Activated T-cell treated with anti-CD3 and anti-CD28 coated beads for 48 hours (primary cell): ENCODE data around the gene SLC25A26.

Source experiments
- DNase-seq: peaks from one replicate; pipeline ENCODE4 v3.0.0-alpha.2; 2020; ENCODE audit warnings: low read depth

The SLC25A26 gene

GRCh38 chr3:66322436-66322835 is 101.6 kb downstream of the SLC25A26 start:
- no peak for DNase-seq

DNA sequence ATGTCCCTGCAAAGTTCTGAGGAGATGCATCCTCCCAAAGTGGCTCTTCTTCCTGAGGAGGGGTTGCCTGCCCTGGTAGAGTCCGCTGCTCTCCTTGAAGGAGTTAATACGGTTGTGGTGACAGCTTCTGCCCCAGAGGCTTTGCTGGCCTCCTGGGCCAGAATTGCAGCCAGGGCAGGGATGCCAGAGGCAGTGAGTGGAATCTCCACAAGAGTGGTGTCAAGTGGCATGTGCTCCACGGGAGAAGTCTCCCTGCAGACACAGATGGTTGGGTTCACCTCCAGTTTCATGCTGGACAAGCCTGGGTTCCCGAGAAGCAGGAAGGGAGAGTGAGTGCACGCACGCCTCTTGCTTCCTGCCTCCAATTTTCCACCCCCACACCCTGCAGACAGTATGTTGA is 105.5 kb downstream of the SLC25A26 start:
- no peak for DNase-seq

- no peak for DNase-seq
Measured at GRCh38 chr3:66335671-66336070, 114.9 kb downstream of the SLC25A26 start.

- no peak for DNase-seq
Measured at GRCh38 chr3:66336333-66336766, 115.5 kb downstream of the SLC25A26 start.

DNA sequence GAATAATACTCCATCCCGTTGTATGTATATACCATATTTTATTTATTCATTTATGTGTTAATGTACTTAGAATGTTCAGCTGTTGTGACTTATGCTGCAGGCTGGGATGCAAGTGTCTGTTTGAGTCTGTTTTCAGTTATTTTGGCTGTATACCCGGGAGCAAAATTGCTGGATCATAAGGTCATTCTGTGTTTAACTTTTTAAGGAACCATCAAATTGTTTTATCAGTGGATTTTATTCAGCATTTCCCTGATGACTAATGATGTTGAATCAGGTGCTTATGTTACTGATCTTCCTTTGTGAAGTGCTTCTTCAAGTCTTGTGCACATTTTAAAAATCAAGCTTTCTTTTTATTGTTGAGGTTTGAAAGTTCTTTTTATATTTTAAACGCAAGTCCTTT is 118.1 kb downstream of the SLC25A26 start:
- no peak for DNase-seq

GRCh38 chr3:66342717-66343356 is 122.0 kb downstream of the SLC25A26 start:
- DNase-seq, result no peak

- no peak for DNase-seq
Measured at GRCh38 chr3:66344391-66344811, 123.6 kb downstream of the SLC25A26 start.

- no peak for DNase-seq
Measured at GRCh38 chr3:66344848-66345578, 124.2 kb downstream of the SLC25A26 start.

DNA sequence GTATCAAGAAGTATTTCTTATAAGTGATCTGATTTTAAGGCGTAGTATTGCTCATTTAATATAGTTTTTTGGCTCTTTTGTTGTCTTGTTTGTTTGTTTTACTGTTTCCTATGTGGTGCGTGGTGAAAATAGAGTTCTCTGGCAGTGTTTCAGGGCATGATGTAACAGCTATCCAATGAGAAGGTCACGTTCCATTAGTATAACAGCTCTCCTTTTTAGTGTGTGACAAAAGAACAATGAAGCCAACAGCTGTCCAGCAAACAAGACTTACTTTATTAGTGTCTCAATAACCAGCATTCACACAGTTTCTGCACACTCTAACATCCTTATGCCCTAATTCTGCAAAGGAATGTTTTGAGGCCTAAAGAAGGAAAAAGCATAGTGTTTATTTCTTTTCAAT is 127.9 kb downstream of the SLC25A26 start:
- DNase-seq, result no peak

- DNase-seq, result no peak
Measured at GRCh38 chr3:66350601-66351000, 129.8 kb downstream of the SLC25A26 start.

DNA sequence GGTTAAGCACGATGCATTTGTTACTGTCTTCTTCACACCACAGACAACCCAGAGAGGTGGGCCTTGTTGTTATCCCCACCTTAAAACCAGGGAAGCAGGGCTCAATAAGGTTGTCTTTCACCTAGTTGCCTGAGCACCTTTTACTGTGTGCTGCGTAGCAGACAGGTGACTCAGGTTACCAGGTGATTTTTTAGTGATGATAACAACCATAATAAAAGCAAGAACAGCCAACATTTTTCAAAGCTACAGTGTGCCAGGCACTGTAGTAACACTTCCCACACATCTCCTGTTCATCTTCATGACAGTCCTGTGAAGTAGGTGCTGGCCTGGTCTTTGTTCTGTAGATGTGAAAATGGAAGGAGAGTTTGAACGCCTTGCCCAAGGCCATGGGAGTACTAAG is 132.2 kb downstream of the SLC25A26 start:
- DNase-seq, result no peak

GRCh38 chr3:66353530-66353929 is 132.7 kb downstream of the SLC25A26 start:
- DNase-seq, result no peak

DNA sequence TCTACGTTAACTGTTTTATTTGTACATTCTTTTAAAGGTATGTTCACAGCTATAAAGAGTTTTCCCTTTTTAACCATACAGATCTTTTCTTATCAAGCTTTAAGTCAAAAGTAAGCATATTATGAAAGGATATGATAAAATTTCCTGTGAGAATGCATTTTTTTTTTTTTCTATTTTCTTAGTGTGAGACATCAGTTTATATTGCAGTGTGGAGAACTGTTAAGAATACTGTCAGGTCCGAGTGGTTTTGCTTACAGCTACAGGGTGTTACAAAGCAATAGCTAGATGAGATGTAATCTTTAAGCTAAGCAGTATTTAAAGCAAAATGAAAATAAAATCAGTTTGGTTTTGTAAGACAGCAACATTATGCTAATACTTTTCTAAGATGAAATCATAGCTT is 133.2 kb downstream of the SLC25A26 start:
- no peak for DNase-seq

DNA sequence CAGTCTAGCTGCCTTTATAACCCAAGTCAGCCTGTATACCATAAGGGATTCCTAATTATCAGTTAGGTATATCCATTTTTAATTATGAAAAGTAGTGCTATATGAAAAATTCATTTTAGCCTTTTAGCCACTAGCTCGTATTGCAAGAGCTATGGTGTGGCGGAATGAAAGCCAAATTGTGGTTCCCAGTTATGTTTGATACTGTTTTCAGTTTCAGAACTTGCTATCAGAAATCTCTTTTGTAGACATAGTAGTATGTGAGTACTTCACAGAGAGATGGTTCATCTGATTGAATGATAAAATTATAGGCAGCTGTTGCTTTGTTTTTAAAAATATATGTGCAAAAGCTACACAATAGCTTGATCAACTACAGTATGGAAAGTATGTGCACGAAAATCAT is 134.6 kb downstream of the SLC25A26 start:
- DNase-seq, result no peak

DNA sequence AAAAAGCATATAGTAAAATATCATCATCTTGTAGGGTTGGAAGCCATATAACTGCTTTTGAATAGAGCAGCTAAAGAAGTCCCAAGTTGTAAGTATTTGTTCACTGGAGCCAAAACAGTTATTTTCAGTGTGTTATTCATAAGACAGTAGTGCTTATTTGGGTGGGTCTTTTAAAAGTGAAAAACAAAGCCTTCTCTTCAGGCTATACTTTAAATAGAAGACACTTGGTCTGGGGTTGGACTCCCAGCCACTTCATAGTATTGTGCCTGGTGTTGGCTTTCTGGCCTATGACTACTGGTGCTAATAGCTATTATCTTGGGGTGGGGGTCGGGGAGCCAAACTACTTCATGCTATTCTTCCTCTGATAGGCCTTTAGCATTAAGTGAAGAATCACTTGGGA is 135.2 kb downstream of the SLC25A26 start:
- no peak for DNase-seq

DNA sequence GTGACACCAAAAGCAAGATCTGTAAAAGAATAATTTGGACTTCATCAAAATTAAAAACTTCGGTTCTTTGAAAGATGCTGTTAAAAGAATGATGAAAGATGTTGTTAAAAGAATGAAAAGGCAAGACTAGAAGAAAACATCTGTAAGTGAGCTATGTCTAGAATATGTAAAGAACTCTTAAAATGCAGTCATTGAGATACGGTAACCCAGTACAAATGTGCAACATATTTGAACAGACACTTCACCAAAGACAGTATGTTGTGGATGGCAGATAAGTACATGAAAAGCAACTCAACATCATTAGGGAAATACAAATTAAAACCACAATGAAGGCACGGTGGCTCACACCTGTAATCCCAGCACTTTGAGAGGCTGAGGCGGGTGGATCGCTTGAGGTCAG is 140.6 kb downstream of the SLC25A26 start:
- DNase-seq, result no peak

DNA sequence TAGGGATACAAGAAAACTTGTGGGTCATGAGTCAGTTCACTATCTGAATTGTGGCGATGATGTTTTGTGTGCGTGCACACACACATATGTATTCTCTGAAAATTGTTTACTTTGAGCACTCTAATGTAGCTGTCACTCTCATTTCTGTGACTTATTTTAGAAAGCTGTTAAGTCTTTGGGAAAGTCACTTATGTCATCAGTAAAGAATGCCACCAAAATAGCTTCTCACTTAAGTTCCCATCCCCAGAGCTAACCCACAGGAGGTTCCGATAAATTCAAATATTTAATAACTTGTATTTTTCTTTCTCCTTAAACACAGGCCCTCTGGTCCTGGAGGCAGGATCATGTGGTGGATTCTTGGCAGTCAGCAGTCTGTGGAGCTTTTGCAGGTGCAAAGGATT is 141.7 kb downstream of the SLC25A26 start:
- no peak for DNase-seq

GRCh38 chr3:66363148-66363547 is 142.3 kb downstream of the SLC25A26 start:
- no peak for DNase-seq

DNA sequence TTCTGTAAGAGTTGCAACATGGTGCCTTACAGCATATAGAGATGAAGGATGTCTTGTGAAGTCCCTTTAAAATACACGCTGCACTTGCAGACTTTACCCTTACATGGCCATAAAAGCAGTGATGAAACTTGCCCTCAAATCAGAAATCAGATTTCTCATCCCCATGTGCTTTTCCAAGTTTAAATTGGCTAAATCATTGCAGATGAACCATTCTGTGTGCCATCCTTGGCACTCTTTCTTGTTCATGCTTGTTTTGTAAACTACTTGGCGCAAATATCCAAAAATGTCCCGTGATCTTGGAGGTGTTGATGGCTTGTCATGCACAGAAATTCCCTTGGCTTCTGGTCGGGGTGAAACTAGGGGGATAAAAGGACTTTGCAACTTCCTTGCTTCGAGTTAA is 144.3 kb downstream of the SLC25A26 start:
- DNase-seq, result no peak

DNA sequence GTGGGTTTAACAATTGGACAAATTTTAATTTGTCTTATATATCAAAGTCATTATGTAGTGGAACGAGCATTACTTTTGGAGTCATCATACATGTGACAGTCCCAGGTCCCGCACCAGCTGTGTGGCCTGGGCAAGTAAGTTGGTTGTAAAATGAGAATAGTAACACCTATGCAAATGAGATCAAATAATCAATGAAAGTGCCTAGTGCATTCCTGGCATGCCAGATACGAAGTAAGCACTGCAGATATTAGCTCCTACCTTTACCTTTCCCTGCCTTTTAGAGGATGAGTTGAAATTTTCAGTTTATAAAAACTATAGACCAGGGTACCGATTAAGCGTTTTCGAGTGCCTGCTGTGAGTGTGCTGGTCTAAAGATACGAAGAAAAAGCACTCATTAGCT is 145.9 kb downstream of the SLC25A26 start:
- no peak for DNase-seq

DNA sequence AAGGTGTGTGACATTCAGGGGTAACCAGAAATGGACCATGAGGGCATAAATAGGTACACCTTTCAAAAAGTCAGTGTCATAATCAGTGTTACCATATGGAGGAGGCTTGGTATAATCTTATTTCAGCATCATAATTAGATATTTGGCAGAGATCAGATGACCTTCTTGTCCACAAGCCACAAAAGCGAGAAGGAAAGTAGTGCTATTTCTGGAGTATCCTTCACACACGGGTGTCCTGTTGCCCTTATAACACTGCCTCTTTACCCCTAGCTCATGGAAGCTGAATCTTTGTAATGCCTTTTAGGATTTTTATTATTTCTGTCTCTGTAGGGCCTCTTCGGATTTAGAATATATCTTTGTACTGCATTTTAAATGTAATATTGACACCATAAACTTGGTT is 147.2 kb downstream of the SLC25A26 start:
- DNase-seq, result no peak

DNA sequence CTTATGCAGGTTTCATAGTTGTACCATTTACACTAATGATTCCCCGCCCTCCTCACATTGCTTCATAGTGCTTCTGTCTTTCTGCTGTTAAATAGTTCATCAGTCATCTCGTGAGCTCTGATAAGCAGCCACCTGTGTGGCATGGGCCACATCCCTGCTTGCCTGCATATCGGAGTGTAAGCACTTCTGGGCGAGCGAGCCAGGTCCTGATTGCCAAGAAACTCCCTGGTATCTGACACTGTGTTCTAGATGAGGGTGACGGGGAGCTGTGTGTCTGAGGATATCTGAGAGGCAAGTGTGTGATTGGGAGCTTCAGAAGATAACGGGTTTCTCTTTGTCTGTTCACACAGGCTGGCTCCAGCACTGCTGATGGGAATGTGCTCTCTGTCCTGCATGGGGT is 149.4 kb downstream of the SLC25A26 start:
- DNase-seq, result no peak

GRCh38 chr3:66371432-66371831 is 150.6 kb downstream of the SLC25A26 start:
- DNase-seq, result no peak
